Smooth muscle cell (in vitro differentiated cells): ENCODE data around the gene MARCKSL1. TPM values are rescaled to one million over a fixed set of nuclear protein-coding genes. Genes with fewer than 3 reads are reported as not detected.

ENCODE experiments used
- DNase-seq: peaks from one replicate; lab custom pipeline; 2025; ENCODE audit not compliant: unreplicated experiment; lab: John Stamatoyannopoulos, UW
- H2AFZ ChIP-seq: fragments of 200-600 bp; sonication (generic); 2 replicates; pipeline ENCODE4 v1.6.0; 2016; ENCODE audit warnings: antibody characterized with exemption, low read depth, mild to moderate bottlenecking
- H3F3A ChIP-seq: fragments of 200-600 bp; sonication (generic); 2 replicates; pipeline ENCODE4 v1.6.0; 2017; ENCODE audit warnings: antibody characterized with exemption, low read depth
- H3K27ac ChIP-seq: fragments of 200-600 bp; sonication (generic); 2 replicates; pipeline ENCODE4 v1.5.1; 2016; ENCODE audit warnings: low read depth, mild to moderate bottlenecking
- H3K27me3 ChIP-seq: fragments of 200-600 bp; sonication (generic); 2 replicates; pipeline ENCODE4 v1.6.1; 2016; ENCODE audit warnings: low read depth, mild to moderate bottlenecking
- H3K36me3 ChIP-seq: fragments of 200-600 bp; sonication (generic); 2 replicates; pipeline ENCODE4 v1.5.1; 2016; ENCODE audit warnings: low read depth
- H3K4me1 ChIP-seq: fragments of 200-600 bp; sonication (generic); 2 replicates; pipeline ENCODE4 v1.5.1; 2016; ENCODE audit warnings: low read depth
- H3K4me2 ChIP-seq: fragments of 200-600 bp; sonication (generic); 2 replicates; pipeline ENCODE4 v1.6.0; 2016; ENCODE audit warnings: mild to moderate bottlenecking
- H3K4me3 ChIP-seq: fragments of 200-600 bp; sonication (generic); 2 replicates; pipeline ENCODE4 v1.5.1; 2016; ENCODE audit warnings: mild to moderate bottlenecking
- H3K79me2 ChIP-seq: fragments of 200-600 bp; sonication (generic); 2 replicates; pipeline ENCODE4 v1.6.0; 2016; ENCODE audit warnings: low read depth, mild to moderate bottlenecking
- H3K9ac ChIP-seq: fragments of 200-600 bp; sonication (generic); 2 replicates; pipeline ENCODE4 v1.6.0; 2016; ENCODE audit warnings: low read depth
- H3K9me3 ChIP-seq: fragments of 200-600 bp; sonication (generic); replicated peaks from 2 replicates; pipeline ENCODE4 v1.5.1; 2016; ENCODE audit warnings: low read depth
- H4K20me1 ChIP-seq: fragments of 200-600 bp; sonication (generic); 2 replicates; pipeline ENCODE4 v1.6.0; 2016; ENCODE audit warnings: low read depth
- WGBS: methylation state at CpG from one replicate; pipeline ENCODE4 v1.1.7; 2016; ENCODE audit warnings: low lambda C conversion rate; 5-methylcytosine and 5-hydroxymethylcytosine counted together
- polyA plus RNA-seq: library from polyadenylated mRNA; unstranded; fragments of >200 nt; fragmentation: Nextera tagmentation; extraction: Ambion mirVana; gene quantifications from 2 replicates; pipeline ENCODE4 v1.2.1, GENCODE V29; 2016
- total RNA-seq: library from RNA; depleted of rRNA; stranded (reverse); fragments of >200 nt; gene quantifications from 2 replicates; pipeline ENCODE4 v1.2.3, GENCODE V29; 2014
- TF ChIP-seq, protein P1 (sequence below): fragments of 200-600 bp; sonication (generic); IDR thresholded peaks from 2 replicates; pipeline ENCODE4 v1.5.1; 2017; ENCODE audit warnings: borderline replicate concordance, mild to moderate bottlenecking, antibody characterized with exemption; ENCODE audit not compliant: insufficient read depth, poor library complexity, severe bottlenecking

Gene MARCKSL1
- total and polyA plus RNA-seq, 2 experiments from 2014 or later = 126 to 358 TPM

DNA sequence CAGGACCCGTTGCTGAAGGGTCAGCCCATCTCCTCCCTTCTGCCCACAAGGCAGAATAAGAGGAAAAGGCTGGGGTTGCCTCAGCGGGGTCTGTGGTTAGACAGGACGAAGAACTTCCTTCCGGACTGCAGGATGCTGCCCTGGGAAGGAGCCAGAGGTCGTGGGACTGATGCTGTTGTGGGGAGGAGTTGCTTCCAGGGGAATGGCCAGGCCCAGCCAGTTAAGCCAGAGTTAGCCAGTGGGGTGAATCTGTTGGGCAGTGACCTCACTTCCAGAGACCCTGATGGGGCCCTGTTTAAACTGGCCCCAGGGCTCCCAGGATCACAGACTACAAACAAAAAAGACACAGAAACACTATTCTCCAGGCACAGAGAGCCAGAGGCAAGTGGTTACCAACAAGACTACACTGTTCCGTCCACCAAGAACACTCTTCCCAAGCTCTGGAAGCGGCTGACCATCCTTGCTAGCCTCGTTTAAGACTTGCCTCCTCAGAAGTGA lies 13.2 kb upstream of the MARCKSL1 start:
- 39% methylated on average over 8 of the region's 8 CpGs for WGBS
- Histone ChIP-seq H3K9me3 (no peaks in the 10 kb centered on the region), H3K4me2 (no peak overlapping the region), H3K36me3 (no peaks in the 10 kb centered on the region), H3F3A (peaks cover 20% of the 10 kb centered on the region), H3K79me2 (no peaks in the 10 kb centered on the region), H2AFZ (no peak overlapping the region), H3K27ac (peak overlapping the region; percentile 0), H4K20me1 (no peaks in the 10 kb centered on the region), H3K9ac (no peak overlapping the region), H3K27me3 (no peaks in the 10 kb centered on the region), H3K4me3 (no peak overlapping the region), H3K4me1 (peaks cover 19% of the 10 kb centered on the region)
- TF ChIP-seq, protein P1, sequence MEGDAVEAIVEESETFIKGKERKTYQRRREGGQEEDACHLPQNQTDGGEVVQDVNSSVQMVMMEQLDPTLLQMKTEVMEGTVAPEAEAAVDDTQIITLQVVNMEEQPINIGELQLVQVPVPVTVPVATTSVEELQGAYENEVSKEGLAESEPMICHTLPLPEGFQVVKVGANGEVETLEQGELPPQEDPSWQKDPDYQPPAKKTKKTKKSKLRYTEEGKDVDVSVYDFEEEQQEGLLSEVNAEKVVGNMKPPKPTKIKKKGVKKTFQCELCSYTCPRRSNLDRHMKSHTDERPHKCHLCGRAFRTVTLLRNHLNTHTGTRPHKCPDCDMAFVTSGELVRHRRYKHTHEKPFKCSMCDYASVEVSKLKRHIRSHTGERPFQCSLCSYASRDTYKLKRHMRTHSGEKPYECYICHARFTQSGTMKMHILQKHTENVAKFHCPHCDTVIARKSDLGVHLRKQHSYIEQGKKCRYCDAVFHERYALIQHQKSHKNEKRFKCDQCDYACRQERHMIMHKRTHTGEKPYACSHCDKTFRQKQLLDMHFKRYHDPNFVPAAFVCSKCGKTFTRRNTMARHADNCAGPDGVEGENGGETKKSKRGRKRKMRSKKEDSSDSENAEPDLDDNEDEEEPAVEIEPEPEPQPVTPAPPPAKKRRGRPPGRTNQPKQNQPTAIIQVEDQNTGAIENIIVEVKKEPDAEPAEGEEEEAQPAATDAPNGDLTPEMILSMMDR = no peak
- no peak for DNase-seq

DNA sequence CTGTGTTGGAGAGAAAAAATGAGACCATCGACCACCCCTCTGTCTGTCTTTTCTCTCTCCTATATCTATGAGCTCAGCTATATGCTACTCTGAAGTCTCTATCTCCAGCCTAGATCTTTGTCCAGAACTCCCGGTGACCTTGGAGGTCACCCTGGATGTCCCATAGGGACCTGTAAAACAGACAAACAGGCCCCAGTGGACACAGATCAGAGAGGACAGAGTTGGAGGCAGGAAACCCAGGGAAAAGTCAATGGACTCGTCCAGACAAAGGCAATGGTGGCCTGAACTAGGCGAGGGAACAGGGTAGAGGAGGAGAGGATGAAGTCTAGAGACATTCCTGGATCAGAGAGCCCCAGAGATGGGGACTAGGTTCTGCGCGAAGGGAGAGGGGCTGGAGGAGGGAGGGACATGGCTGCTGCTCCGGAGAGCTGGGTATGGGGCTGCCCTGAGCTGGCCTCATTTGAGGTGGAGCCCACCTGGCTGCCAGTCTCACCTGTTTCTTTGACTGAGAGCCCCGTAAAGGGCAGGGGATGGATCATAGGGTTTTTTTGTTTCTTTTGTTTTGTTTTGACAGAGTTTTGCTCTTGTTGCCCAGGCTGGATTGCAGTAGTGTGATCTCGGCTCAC lies 10.6 kb upstream of the MARCKSL1 start:
- Histone ChIP-seq H3K4me1 (no peaks in the 10 kb centered on the region), H3K4me3 (no peak overlapping the region), H3F3A (peaks cover 12% of the 10 kb centered on the region), H4K20me1 (no peaks in the 10 kb centered on the region), H3K9me3 (no peaks in the 10 kb centered on the region), H2AFZ (no peak overlapping the region), H3K9ac (no peak overlapping the region), H3K4me2 (no peak overlapping the region), H3K27me3 (no peaks in the 10 kb centered on the region), H3K36me3 (no peaks in the 10 kb centered on the region), H3K27ac (no peak overlapping the region), H3K79me2 (no peaks in the 10 kb centered on the region)
- WGBS = 89% methylated on average over 9 of the region's 9 CpGs
- DNase-seq = no peak
- TF ChIP-seq, protein P1 = no peak

DNA sequence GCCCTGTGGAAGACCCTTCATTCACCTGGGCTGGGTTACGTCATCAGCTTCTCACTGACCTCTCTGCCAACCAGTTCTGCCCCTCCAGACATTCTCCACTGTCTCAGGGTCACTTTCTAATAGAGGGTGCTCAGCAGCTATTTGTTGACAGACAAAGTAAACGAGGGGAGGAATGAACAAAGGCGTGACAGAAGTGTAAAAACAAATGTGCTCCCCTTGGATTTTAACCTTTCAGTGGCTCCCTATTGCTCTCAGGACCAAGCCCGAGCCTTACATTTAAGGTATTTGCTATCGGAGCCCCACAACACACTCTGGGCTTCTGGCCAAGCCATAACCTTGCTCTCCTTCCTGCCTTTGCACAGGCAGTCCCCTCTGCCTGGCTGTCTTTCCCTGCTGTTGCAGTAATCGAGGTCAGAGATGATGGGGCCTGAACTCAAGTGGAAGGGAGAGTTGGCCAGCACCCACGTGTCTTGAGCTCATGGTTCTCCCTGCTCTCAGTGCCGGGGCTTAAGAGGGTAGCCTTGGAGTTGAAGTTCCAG lies 9.3 kb upstream of the MARCKSL1 start:
- Histone ChIP-seq H3K4me2 (no peak overlapping the region), H3K79me2 (no peaks in the 10 kb centered on the region), H3K9ac (no peak overlapping the region), H3K4me1 (no peaks in the 10 kb centered on the region), H3K27me3 (no peaks in the 10 kb centered on the region), H4K20me1 (no peaks in the 10 kb centered on the region), H3K36me3 (no peaks in the 10 kb centered on the region), H3K27ac (no peak overlapping the region), H3F3A (peaks cover 9% of the 10 kb centered on the region), H2AFZ (no peak overlapping the region), H3K4me3 (no peak overlapping the region), H3K9me3 (no peaks in the 10 kb centered on the region)
- no peak for DNase-seq
- WGBS = 87% methylated on average over 8 of the region's 8 CpGs
- TF ChIP-seq, protein P1 = no peak

DNA sequence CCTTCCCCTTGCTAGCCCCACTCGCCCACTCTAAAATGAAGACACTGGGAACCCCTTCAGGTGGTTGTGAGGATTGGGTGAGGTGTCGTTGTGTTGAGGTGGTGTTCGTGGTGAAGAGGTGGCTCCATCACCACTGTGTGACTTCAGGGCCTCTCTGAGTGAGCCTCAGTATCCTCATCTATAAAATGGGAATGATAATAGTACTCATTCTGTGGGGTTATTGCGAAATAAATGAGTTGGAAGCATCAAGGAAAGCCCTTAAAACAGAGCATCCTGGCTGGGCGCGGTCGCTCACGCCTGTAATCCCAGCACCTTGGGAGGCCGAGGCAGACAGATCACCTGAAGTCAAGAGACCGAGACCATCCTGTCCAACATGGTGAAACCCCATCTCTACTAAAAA lies 6.7 kb upstream of the MARCKSL1 start:
- H3K79me2 ChIP-seq = no peaks in the 10 kb centered on the region
- no peaks in the 10 kb centered on the region for H3K36me3 ChIP-seq
- H3F3A ChIP-seq = peaks cover 4% of the 10 kb centered on the region
- H3K4me2 ChIP-seq = no peak overlapping the region
- no peaks in the 10 kb centered on the region for H3K27me3 ChIP-seq
- DNase-seq = no peak
- H3K4me3 ChIP-seq = no peak overlapping the region
- no peaks in the 10 kb centered on the region for H4K20me1 ChIP-seq
- no peaks in the 10 kb centered on the region for H3K9me3 ChIP-seq
- WGBS = 94% methylated on average over 10 of the region's 10 CpGs
- H3K9ac ChIP-seq = no peak overlapping the region
- H2AFZ ChIP-seq = no peak overlapping the region
- no peak overlapping the region for H3K27ac ChIP-seq
- peaks cover 10% of the 10 kb centered on the region for H3K4me1 ChIP-seq
- TF ChIP-seq, protein P1 = no peak
